ENCODE data around the gene MAPK8IP2. TPM values are rescaled to one million over a fixed set of nuclear protein-coding genes. Genes with fewer than 3 reads are reported as not detected.

Gene MAPK8IP2
- total and polyA plus RNA-seq, 2 of the 13 experiments (the other 11 are each of a cell fraction or from before 2014, with no cell fraction given): 1.3 to 2.6 TPM

- TF ChIP-seq ZNF337 (CRISPR knock-in tag; IDR thresholded peaks at IDR 0.05; ENCODE audit: borderline replicate concordance, low read depth) (peak; percentile 96; the same call in 1 of the 2 replicates), RXRA (CRISPR knock-in tag; IDR thresholded peaks at IDR 0.05) (peak; percentile 86), SYNCRIP (IDR thresholded peaks at IDR 0.05; ENCODE audit: insufficient read depth, low read depth, low read length) (no peak), MBNL3 (CRISPR knock-in tag; conservative IDR thresholded peaks at IDR 0.05) (no peak), SNAI1 (CRISPR knock-in tag; IDR thresholded peaks at IDR 0.05; ENCODE audit: borderline replicate concordance) (peak; percentile 98), ZNF225 (CRISPR knock-in tag; IDR thresholded peaks at IDR 0.05) (peak; percentile 98), ZNF567 (CRISPR knock-in tag; IDR thresholded peaks at IDR 0.05; ENCODE audit: borderline replicate concordance) (no peak), PCBP2 (optimal IDR thresholded peaks at IDR 0.05; ENCODE audit: low read depth, low read length, poor library complexity, severe bottlenecking) (no peak), ZFP1 (CRISPR knock-in tag; IDR thresholded peaks at IDR 0.05) (peak; percentile 96; the same call in 1 of the 2 replicates), ZNF264 (CRISPR knock-in tag; IDR thresholded peaks at IDR 0.05) (peak; percentile 97), THYN1 (CRISPR knock-in tag; IDR thresholded peaks at IDR 0.05; ENCODE audit: borderline replicate concordance, low read depth) (no peak), SATB2 (CRISPR knock-in tag; IDR thresholded peaks at IDR 0.05) (peak; percentile 99), LBX2 (CRISPR knock-in tag; IDR thresholded peaks at IDR 0.05; ENCODE audit: borderline replicate concordance) (peak; percentile 99), HMGXB3 (CRISPR knock-in tag; IDR thresholded peaks at IDR 0.05; ENCODE audit: borderline replicate concordance) (peak; percentile 97), NONO (IDR thresholded peaks at IDR 0.05) (no peak), NONO (CRISPR knock-in tag; conservative IDR thresholded peaks at IDR 0.05) (peak; percentile 35; the same call in 1 of the 2 replicates), ZNF34 (CRISPR knock-in tag; IDR thresholded peaks at IDR 0.05; ENCODE audit: borderline replicate concordance) (no peak), ZNF446 (CRISPR knock-in tag; IDR thresholded peaks at IDR 0.05) (peak; percentile 99; the same call in 1 of the 2 replicates), HNF1A (IDR thresholded peaks at IDR 0.05; ENCODE audit: low read depth) (no peak), HNF1A (CRISPR knock-in tag; IDR thresholded peaks at IDR 0.05; ENCODE audit: borderline replicate concordance) (peak; percentile 72), PCBP1 (IDR thresholded peaks at IDR 0.05; ENCODE audit: borderline replicate concordance, low read depth, low read length) (no peak), ZNF781 (CRISPR knock-in tag; IDR thresholded peaks at IDR 0.05; ENCODE audit: borderline replicate concordance, not compliant biosample characterization) (peak; percentile 97)
These were observed 657 bp upstream of the MAPK8IP2 start (continued) for GRCh38 chr22:50599816-50600455.
